NCI-H2227 (cell line): ENCODE results near the gene RANBP3.
"Not testable (repeated sequence)": the region's sequence is repeated elsewhere in the genome, so short reads cannot be mapped to it uniquely, and the experiment has no call there.

Experiments
- DNase-seq: peaks from one replicate; lab custom pipeline; 2025; ENCODE audit not compliant: unreplicated experiment; lab: John Stamatoyannopoulos, UW

Gene RANBP3

GRCh38 chr19:5987077-5987818, 9.3 kb upstream of the RANBP3 start:
- peak; percentile 75 for DNase-seq

GRCh38 chr19:5985837-5986236, 7.9 kb upstream of the RANBP3 start:
- DNase-seq: not testable (repeated sequence)

GRCh38 chr19:5985098-5985783, 7.3 kb upstream of the RANBP3 start:
- no peak for DNase-seq

- DNase-seq: no peak
Measured at GRCh38 chr19:5984600-5984999, 6.7 kb upstream of the RANBP3 start.

- DNase-seq: no peak
Measured at GRCh38 chr19:5983367-5983955, 5.5 kb upstream of the RANBP3 start.

GRCh38 chr19:5978606-5979552, 939 bp upstream of the RANBP3 start:
- DNase-seq: no peak

- no peak for DNase-seq
Measured at GRCh38 chr19:5977222-5977784, 637 bp downstream of the RANBP3 start.

- DNase-seq: no peak
Measured at GRCh38 chr19:5976768-5977167, 1.2 kb downstream of the RANBP3 start.

- DNase-seq: no peak
Measured at GRCh38 chr19:5975388-5975728, 2.6 kb downstream of the RANBP3 start.

GRCh38 chr19:5974721-5975387, 3.1 kb downstream of the RANBP3 start:
- DNase-seq: no peak

GRCh38 chr19:5973867-5974635, 3.9 kb downstream of the RANBP3 start:
- DNase-seq: peak; percentile 16

GRCh38 chr19:5973376-5973775, 4.6 kb downstream of the RANBP3 start:
- DNase-seq: no peak

- DNase-seq: no peak
Measured at GRCh38 chr19:5972355-5972731, 5.6 kb downstream of the RANBP3 start.

GRCh38 chr19:5971714-5972354, 6.1 kb downstream of the RANBP3 start:
- DNase-seq: no peak

- no peak for DNase-seq
Measured at GRCh38 chr19:5969476-5969875, 8.5 kb downstream of the RANBP3 start.

- DNase-seq: no peak
Measured at GRCh38 chr19:5968431-5969373, 9.2 kb downstream of the RANBP3 start.

GRCh38 chr19:5967994-5968430, 9.9 kb downstream of the RANBP3 start:
- DNase-seq: peak; percentile 71

GRCh38 chr19:5967571-5967970, 10.4 kb downstream of the RANBP3 start:
- DNase-seq: no peak
